ENCODE results near the gene TRMT10B.
A peak's percentile ranks its signal among the peaks of the same experiment; 100 is the strongest.

TRMT10B gene

DNA sequence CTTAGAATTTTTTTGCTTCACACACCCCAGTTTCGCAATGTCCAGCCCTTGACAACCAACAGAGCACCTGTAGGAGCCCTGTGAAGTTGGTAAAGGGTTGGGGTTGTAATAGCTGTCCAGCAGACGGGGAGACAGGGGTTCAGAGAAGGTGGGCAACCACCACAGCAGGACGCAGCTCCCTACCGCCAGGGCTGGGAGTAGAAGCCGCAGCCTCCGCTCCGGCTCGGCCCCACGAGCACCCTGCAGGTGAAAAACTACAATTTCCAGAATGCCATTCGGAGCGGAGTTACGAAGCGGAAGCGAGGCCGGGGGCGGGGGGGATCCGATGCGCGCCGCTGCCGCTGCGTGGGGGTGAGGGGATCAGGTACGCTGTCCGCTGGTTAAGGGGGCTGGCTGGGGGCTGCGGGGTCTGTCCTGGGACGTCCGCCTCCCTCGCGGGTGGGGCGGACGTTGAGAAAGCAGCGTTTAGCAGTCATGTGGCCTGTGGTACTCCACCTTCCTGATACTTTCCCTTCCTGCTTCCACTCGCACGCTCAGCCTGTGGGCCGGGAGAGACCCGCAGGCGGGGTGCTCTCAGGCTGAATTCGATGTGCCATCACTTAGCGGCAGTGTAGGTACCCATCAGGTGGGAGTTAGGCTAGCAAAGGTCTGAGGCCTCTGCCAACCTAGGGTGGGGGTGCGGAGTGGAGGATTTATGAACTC, at the start of gene TRMT10B:
Gene TRMT10B (plus strand): TSS at position 317 of the 702 bp plus-strand sequence. CDS start 8,127 bp downstream, outside the sequence.
- TF ChIP-seq, protein P1, sequence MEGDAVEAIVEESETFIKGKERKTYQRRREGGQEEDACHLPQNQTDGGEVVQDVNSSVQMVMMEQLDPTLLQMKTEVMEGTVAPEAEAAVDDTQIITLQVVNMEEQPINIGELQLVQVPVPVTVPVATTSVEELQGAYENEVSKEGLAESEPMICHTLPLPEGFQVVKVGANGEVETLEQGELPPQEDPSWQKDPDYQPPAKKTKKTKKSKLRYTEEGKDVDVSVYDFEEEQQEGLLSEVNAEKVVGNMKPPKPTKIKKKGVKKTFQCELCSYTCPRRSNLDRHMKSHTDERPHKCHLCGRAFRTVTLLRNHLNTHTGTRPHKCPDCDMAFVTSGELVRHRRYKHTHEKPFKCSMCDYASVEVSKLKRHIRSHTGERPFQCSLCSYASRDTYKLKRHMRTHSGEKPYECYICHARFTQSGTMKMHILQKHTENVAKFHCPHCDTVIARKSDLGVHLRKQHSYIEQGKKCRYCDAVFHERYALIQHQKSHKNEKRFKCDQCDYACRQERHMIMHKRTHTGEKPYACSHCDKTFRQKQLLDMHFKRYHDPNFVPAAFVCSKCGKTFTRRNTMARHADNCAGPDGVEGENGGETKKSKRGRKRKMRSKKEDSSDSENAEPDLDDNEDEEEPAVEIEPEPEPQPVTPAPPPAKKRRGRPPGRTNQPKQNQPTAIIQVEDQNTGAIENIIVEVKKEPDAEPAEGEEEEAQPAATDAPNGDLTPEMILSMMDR (IDR thresholded peaks at IDR 0.05; ENCODE audit: extremely low read depth, missing control alignments): no peak
- DNase-seq (ENCODE audit: low spot score): peak; percentile 92

DNA sequence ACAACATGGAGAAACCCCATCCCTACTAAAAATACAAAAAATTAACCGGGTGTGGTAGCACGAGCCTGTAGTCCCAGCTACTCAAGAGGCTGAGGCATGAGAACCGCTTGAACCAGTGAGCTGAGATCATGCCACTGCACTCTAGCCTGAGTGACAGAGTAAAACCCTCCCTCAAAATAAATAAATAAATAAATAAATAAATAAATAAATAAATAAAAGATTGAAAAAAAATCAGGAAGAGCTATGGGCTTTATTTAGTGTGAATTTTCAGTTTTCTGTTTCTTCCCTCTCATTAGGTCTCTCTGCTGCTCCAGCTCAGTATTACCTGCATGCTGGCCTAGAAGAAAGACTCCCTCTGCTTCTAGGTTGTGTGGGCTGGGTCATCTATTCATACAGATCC, 47.8 kb upstream of the TRMT10B start:
- no peak for DNase-seq (ENCODE audit: low spot score)
- TF ChIP-seq, protein P1 (IDR thresholded peaks at IDR 0.05; ENCODE audit: extremely low read depth, missing control alignments): no peak

- no peak for DNase-seq (ENCODE audit: low spot score)
- TF ChIP-seq, protein P1 (IDR thresholded peaks at IDR 0.05; ENCODE audit: extremely low read depth, missing control alignments): no peak
Observed at GRCh38 chr9:37706290-37706689, 47.3 kb upstream of the TRMT10B start.

GRCh38 chr9:37707748-37708147, 45.9 kb upstream of the TRMT10B start:
- no peak for DNase-seq (ENCODE audit: low spot score)
- TF ChIP-seq, protein P1 (IDR thresholded peaks at IDR 0.05; ENCODE audit: extremely low read depth, missing control alignments): no peak

DNA sequence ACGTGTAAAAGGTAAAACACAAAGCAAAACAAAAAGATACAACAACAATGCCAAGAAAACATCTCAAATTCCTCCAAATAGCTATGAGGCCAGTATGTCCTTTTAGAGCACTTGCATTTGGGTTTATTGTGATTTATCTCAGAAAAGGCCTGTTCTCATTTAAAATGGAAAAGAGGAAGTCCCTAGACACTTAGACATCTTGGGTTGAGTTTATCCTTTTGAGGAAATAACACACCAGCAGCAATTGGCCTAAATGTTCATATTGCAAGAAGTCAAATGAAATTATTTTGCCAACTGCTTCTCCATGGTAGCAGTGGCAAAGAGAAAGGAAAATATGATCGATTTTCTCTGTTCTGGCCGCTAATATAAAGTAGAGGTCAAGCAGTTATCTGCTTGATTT, 43.6 kb upstream of the TRMT10B start:
- TF ChIP-seq, protein P1 (IDR thresholded peaks at IDR 0.05; ENCODE audit: extremely low read depth, missing control alignments): no peak
- DNase-seq (ENCODE audit: low spot score): no peak

DNA sequence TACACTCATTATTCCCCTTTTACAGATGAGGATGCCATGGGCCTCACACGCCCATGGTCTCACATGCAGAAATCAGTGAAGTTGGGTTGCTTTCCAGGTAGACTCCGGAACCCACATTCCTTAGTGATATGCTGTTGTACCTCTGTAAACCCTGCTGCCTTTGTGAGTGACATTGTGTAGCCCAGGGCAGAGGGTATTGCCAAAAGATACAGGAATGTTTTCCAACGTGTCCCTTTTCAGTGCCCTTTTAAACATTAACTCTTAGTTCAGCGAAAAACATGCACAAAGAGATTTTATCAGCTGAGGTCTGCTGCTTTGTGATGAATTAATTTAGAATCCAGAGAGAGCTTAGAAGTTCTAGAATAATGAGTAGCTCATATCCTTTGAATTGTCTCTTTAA, 38.3 kb upstream of the TRMT10B start:
- TF ChIP-seq, protein P1 (IDR thresholded peaks at IDR 0.05; ENCODE audit: extremely low read depth, missing control alignments): no peak
- DNase-seq (ENCODE audit: low spot score): no peak

DNA sequence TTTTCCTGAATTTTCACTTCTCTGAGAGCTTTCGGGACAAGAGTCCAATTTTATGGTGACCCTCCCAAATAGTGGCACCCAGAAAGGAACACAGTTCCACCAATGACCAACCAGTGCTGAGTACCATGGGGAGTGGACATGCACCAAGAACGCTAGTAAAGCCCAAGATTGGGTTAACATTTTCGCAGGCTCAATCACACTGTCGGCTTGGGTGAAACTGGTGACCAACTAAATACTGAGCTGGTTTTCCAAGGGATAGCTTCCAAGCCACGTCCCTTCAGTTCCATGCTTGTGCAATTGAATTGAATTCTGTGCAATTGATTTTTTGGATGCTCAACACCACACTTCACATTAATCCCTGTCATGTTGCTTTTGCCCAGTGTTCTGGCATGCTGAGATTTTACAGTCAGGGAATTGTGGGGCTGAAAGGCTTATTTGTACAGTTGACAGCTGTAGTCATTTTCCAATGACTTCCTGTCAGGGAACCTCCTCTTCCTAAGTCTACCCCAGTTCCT, 37.6 kb upstream of the TRMT10B start:
- no peak for DNase-seq (ENCODE audit: low spot score)
- TF ChIP-seq, protein P1 (IDR thresholded peaks at IDR 0.05; ENCODE audit: extremely low read depth, missing control alignments): no peak
